Smooth muscle cell (in vitro differentiated cells): Measurements from ENCODE around the gene DLEC1. TPM values are rescaled to one million over a fixed set of nuclear protein-coding genes. Genes with fewer than 3 reads are reported as not detected.

ENCODE experiments used
- DNase-seq: peaks from one replicate; lab custom pipeline; 2025; ENCODE audit not compliant: unreplicated experiment; lab: John Stamatoyannopoulos, UW
- H2AFZ ChIP-seq: fragments of 200-600 bp; sonication (generic); 2 replicates; pipeline ENCODE4 v1.6.0; 2016; ENCODE audit warnings: antibody characterized with exemption, low read depth, mild to moderate bottlenecking
- H3F3A ChIP-seq: fragments of 200-600 bp; sonication (generic); 2 replicates; pipeline ENCODE4 v1.6.0; 2017; ENCODE audit warnings: antibody characterized with exemption, low read depth
- H3K27ac ChIP-seq: fragments of 200-600 bp; sonication (generic); 2 replicates; pipeline ENCODE4 v1.5.1; 2016; ENCODE audit warnings: low read depth, mild to moderate bottlenecking
- H3K27me3 ChIP-seq: fragments of 200-600 bp; sonication (generic); 2 replicates; pipeline ENCODE4 v1.6.1; 2016; ENCODE audit warnings: low read depth, mild to moderate bottlenecking
- H3K36me3 ChIP-seq: fragments of 200-600 bp; sonication (generic); 2 replicates; pipeline ENCODE4 v1.5.1; 2016; ENCODE audit warnings: low read depth
- H3K4me1 ChIP-seq: fragments of 200-600 bp; sonication (generic); 2 replicates; pipeline ENCODE4 v1.5.1; 2016; ENCODE audit warnings: low read depth
- H3K4me2 ChIP-seq: fragments of 200-600 bp; sonication (generic); 2 replicates; pipeline ENCODE4 v1.6.0; 2016; ENCODE audit warnings: mild to moderate bottlenecking
- H3K4me3 ChIP-seq: fragments of 200-600 bp; sonication (generic); 2 replicates; pipeline ENCODE4 v1.5.1; 2016; ENCODE audit warnings: mild to moderate bottlenecking
- H3K79me2 ChIP-seq: fragments of 200-600 bp; sonication (generic); 2 replicates; pipeline ENCODE4 v1.6.0; 2016; ENCODE audit warnings: low read depth, mild to moderate bottlenecking
- H3K9ac ChIP-seq: fragments of 200-600 bp; sonication (generic); 2 replicates; pipeline ENCODE4 v1.6.0; 2016; ENCODE audit warnings: low read depth
- H3K9me3 ChIP-seq: fragments of 200-600 bp; sonication (generic); replicated peaks from 2 replicates; pipeline ENCODE4 v1.5.1; 2016; ENCODE audit warnings: low read depth
- H4K20me1 ChIP-seq: fragments of 200-600 bp; sonication (generic); 2 replicates; pipeline ENCODE4 v1.6.0; 2016; ENCODE audit warnings: low read depth
- CTCF ChIP-seq: fragments of 200-600 bp; sonication (generic); IDR thresholded peaks from 2 replicates; pipeline ENCODE4 v1.5.1; 2017; ENCODE audit warnings: borderline replicate concordance, mild to moderate bottlenecking, antibody characterized with exemption; ENCODE audit not compliant: insufficient read depth, poor library complexity, severe bottlenecking
- WGBS: methylation state at CpG from one replicate; pipeline ENCODE4 v1.1.7; 2016; ENCODE audit warnings: low lambda C conversion rate; 5-methylcytosine and 5-hydroxymethylcytosine counted together
- polyA plus RNA-seq: library from polyadenylated mRNA; unstranded; fragments of >200 nt; fragmentation: Nextera tagmentation; extraction: Ambion mirVana; gene quantifications from 2 replicates; pipeline ENCODE4 v1.2.1, GENCODE V29; 2016
- total RNA-seq: library from RNA; depleted of rRNA; stranded (reverse); fragments of >200 nt; gene quantifications from 2 replicates; pipeline ENCODE4 v1.2.3, GENCODE V29; 2014

Gene DLEC1
- total and polyA plus RNA-seq, 2 experiments from 2014 or later = 0.27 to 0.61 TPM

DNA sequence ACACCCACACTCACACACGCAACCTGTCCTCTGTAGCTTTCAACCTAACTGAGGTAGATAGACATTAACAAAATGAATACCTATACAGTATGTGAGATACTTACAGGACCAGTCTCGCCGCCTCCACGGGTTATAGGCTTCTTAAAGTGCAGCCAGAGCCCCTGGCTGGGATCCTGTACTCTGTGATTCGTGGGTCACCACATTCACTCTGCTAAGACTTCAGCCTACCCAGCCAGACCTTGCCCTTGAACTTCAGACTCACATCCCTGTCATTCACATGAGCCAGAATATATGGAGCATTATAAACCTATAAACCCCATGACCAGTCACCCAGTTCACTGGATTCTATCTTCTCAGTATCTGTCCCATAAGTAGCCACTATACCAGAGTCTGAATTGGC is 1.4 kb downstream of the DLEC1 start:
- Histone ChIP-seq H2AFZ (no peak overlapping the region), H3K9me3 (no peaks in the 10 kb centered on the region), H4K20me1 (no peaks in the 10 kb centered on the region), H3K79me2 (no peaks in the 10 kb centered on the region), H3F3A (no peaks in the 10 kb centered on the region), H3K4me3 (no peak overlapping the region), H3K36me3 (no peaks in the 10 kb centered on the region), H3K4me1 (peaks cover 9% of the 10 kb centered on the region), H3K4me2 (no peak overlapping the region), H3K9ac (no peak overlapping the region), H3K27ac (no peak overlapping the region), H3K27me3 (no peaks in the 10 kb centered on the region)
- no peak for DNase-seq
- WGBS = 89% methylated on average over 5 of the region's 5 CpGs
- no peak for TF ChIP-seq CTCF

GRCh38 chr3:38043486-38043885 is 4.5 kb downstream of the DLEC1 start:
- no peak for DNase-seq
- no peak overlapping the region for H2AFZ ChIP-seq
- H3K4me2 ChIP-seq = no peak overlapping the region
- H4K20me1 ChIP-seq = no peaks in the 10 kb centered on the region
- no peaks in the 10 kb centered on the region for H3K9me3 ChIP-seq
- no peak overlapping the region for H3K27ac ChIP-seq
- no peak overlapping the region for H3K9ac ChIP-seq
- WGBS = 91% methylated on average over 4 of the region's 4 CpGs
- H3K79me2 ChIP-seq = no peaks in the 10 kb centered on the region
- H3K27me3 ChIP-seq = no peaks in the 10 kb centered on the region
- H3F3A ChIP-seq = no peaks in the 10 kb centered on the region
- H3K36me3 ChIP-seq = no peaks in the 10 kb centered on the region
- no peak overlapping the region for H3K4me3 ChIP-seq
- no peak for TF ChIP-seq CTCF
- H3K4me1 ChIP-seq = peaks cover 9% of the 10 kb centered on the region

GRCh38 chr3:38046027-38046426 is 7.0 kb downstream of the DLEC1 start:
- Histone ChIP-seq H4K20me1 (no peaks in the 10 kb centered on the region), H2AFZ (no peak overlapping the region), H3F3A (no peaks in the 10 kb centered on the region), H3K9me3 (no peaks in the 10 kb centered on the region), H3K27me3 (no peaks in the 10 kb centered on the region), H3K9ac (no peak overlapping the region), H3K36me3 (no peaks in the 10 kb centered on the region), H3K4me3 (no peak overlapping the region), H3K4me1 (no peaks in the 10 kb centered on the region), H3K4me2 (no peak overlapping the region), H3K27ac (no peak overlapping the region), H3K79me2 (no peaks in the 10 kb centered on the region)
- 88% methylated on average over 4 of the region's 4 CpGs for WGBS
- no peak for TF ChIP-seq CTCF
- no peak for DNase-seq

- DNase-seq = no peak
- no peak overlapping the region for H3K9ac ChIP-seq
- no peak for TF ChIP-seq CTCF
- H3K4me2 ChIP-seq = no peak overlapping the region
- H3K27me3 ChIP-seq = no peaks in the 10 kb centered on the region
- no peaks in the 10 kb centered on the region for H3K9me3 ChIP-seq
- no peak overlapping the region for H3K4me3 ChIP-seq
- H3K27ac ChIP-seq = no peak overlapping the region
- no peaks in the 10 kb centered on the region for H3F3A ChIP-seq
- no peaks in the 10 kb centered on the region for H4K20me1 ChIP-seq
- H2AFZ ChIP-seq = no peak overlapping the region
- 98% methylated on average over 2 of the region's 2 CpGs for WGBS
- H3K4me1 ChIP-seq = no peaks in the 10 kb centered on the region
- no peaks in the 10 kb centered on the region for H3K36me3 ChIP-seq
- H3K79me2 ChIP-seq = no peaks in the 10 kb centered on the region
Observed at GRCh38 chr3:38046821-38047220, 7.8 kb downstream of the DLEC1 start.
